ENCODE data around the gene STKLD1.

Gene STKLD1

GRCh38 chr9:133383438-133383837 is 7.3 kb downstream of the STKLD1 start:
- TF ChIP-seq CTCF (IDR thresholded peaks at IDR 0.05; ENCODE audit: poor library complexity, severe bottlenecking), result no peak
- H3K4me3 ChIP-seq (ENCODE audit: severe bottlenecking), result no peak overlapping the region
- no peaks in the 10 kb centered on the region for H3K36me3 ChIP-seq (ENCODE audit: low read depth)
- no peaks in the 10 kb centered on the region for H3K9me3 ChIP-seq (ENCODE audit: severe bottlenecking)
- no peaks in the 10 kb centered on the region for H3K27me3 ChIP-seq (ENCODE audit: insufficient read depth, poor library complexity, severe bottlenecking)
- DNase-seq (ENCODE audit: low spot score) (no peak), ATAC-seq (ENCODE audit: low read depth) (no peak)
- H3K4me1 ChIP-seq (ENCODE audit: insufficient read depth, poor library complexity, severe bottlenecking), result no peaks in the 10 kb centered on the region
- H3K27ac ChIP-seq (ENCODE audit: poor library complexity, severe bottlenecking), result no peak overlapping the region

GRCh38 chr9:133384736-133385321 is 8.7 kb downstream of the STKLD1 start:
- no peaks in the 10 kb centered on the region for H3K27me3 ChIP-seq (ENCODE audit: insufficient read depth, poor library complexity, severe bottlenecking)
- H3K4me3 ChIP-seq (ENCODE audit: severe bottlenecking), result no peak overlapping the region
- H3K36me3 ChIP-seq (ENCODE audit: low read depth), result no peaks in the 10 kb centered on the region
- no peaks in the 10 kb centered on the region for H3K9me3 ChIP-seq (ENCODE audit: severe bottlenecking)
- no peaks in the 10 kb centered on the region for H3K4me1 ChIP-seq (ENCODE audit: insufficient read depth, poor library complexity, severe bottlenecking)
- DNase-seq (ENCODE audit: low spot score), result no peak
- no peak for TF ChIP-seq CTCF (IDR thresholded peaks at IDR 0.05; ENCODE audit: poor library complexity, severe bottlenecking)
- ATAC-seq (ENCODE audit: low read depth), result no peak
- H3K27ac ChIP-seq (ENCODE audit: poor library complexity, severe bottlenecking), result no peak overlapping the region

GRCh38 chr9:133385452-133385851 is 9.3 kb downstream of the STKLD1 start:
- no peak for DNase-seq (ENCODE audit: low spot score)

GRCh38 chr9:133386338-133386737 is 10.2 kb downstream of the STKLD1 start:
- Histone ChIP-seq H3K9me3 (ENCODE audit: severe bottlenecking) (no peaks in the 10 kb centered on the region), H3K4me1 (ENCODE audit: insufficient read depth, poor library complexity, severe bottlenecking) (no peaks in the 10 kb centered on the region), H3K27me3 (ENCODE audit: insufficient read depth, poor library complexity, severe bottlenecking) (no peaks in the 10 kb centered on the region), H3K4me3 (ENCODE audit: severe bottlenecking) (no peak overlapping the region), H3K27ac (ENCODE audit: poor library complexity, severe bottlenecking) (no peak overlapping the region), H3K36me3 (ENCODE audit: low read depth) (no peaks in the 10 kb centered on the region)
- TF ChIP-seq CTCF (IDR thresholded peaks at IDR 0.05; ENCODE audit: poor library complexity, severe bottlenecking), result no peak
- ATAC-seq (ENCODE audit: low read depth) (no peak), DNase-seq (ENCODE audit: low spot score) (no peak)

More at GRCh38 chr9:133385452-133385851, 9.3 kb downstream of the STKLD1 start:
- no peak for TF ChIP-seq CTCF (IDR thresholded peaks at IDR 0.05; ENCODE audit: poor library complexity, severe bottlenecking)
- Histone ChIP-seq H3K27me3 (ENCODE audit: insufficient read depth, poor library complexity, severe bottlenecking) (no peaks in the 10 kb centered on the region), H3K9me3 (ENCODE audit: severe bottlenecking) (no peaks in the 10 kb centered on the region), H3K27ac (ENCODE audit: poor library complexity, severe bottlenecking) (no peak overlapping the region), H3K36me3 (ENCODE audit: low read depth) (no peaks in the 10 kb centered on the region), H3K4me3 (ENCODE audit: severe bottlenecking) (no peak overlapping the region), H3K4me1 (ENCODE audit: insufficient read depth, poor library complexity, severe bottlenecking) (no peaks in the 10 kb centered on the region)
- no peak for ATAC-seq (ENCODE audit: low read depth)

- ATAC-seq (ENCODE audit: low read depth), result peak; percentile 46
- Histone ChIP-seq H3K36me3 (ENCODE audit: low read depth) (no peaks in the 10 kb centered on the region), H3K27me3 (ENCODE audit: insufficient read depth, poor library complexity, severe bottlenecking) (no peaks in the 10 kb centered on the region), H3K4me3 (ENCODE audit: severe bottlenecking) (no peak overlapping the region), H3K27ac (ENCODE audit: poor library complexity, severe bottlenecking) (no peak overlapping the region), H3K9me3 (ENCODE audit: severe bottlenecking) (no peaks in the 10 kb centered on the region), H3K4me1 (ENCODE audit: insufficient read depth, poor library complexity, severe bottlenecking) (no peaks in the 10 kb centered on the region)
- no peak for TF ChIP-seq CTCF (IDR thresholded peaks at IDR 0.05; ENCODE audit: poor library complexity, severe bottlenecking)
- DNase-seq (ENCODE audit: low spot score), result no peak
Observed at GRCh38 chr9:133387680-133388079, 11.5 kb downstream of the STKLD1 start.

All from RWPE2 (cell line).